ENCODE measurements around the gene WNT9A.
A peak's percentile ranks its signal among the peaks of the same experiment; 100 is the strongest.

The WNT9A gene

GRCh38 chr1:227893949-227894721 lies 53.6 kb downstream of the WNT9A start:
- H3K4me3 Mint-ChIP-seq, result no peak overlapping the region
- DNase-seq, result peak in 1 of 2 donors; percentile 6

GRCh38 chr1:227893300-227893948 lies 54.3 kb downstream of the WNT9A start:
- Mint-ChIP-seq H3K4me1 (peaks cover 23% of the 10 kb centered on the region), H3K4me3 (no peak overlapping the region), H3K27me3 (no peaks in the 10 kb centered on the region), H3K27ac (no peak overlapping the region), H3K9me3 (no peaks in the 10 kb centered on the region)
- no peak for ATAC-seq
- DNase-seq, result no peak

More at GRCh38 chr1:227893949-227894721, 53.6 kb downstream of the WNT9A start:
- ATAC-seq, result no peak
- Mint-ChIP-seq H3K27ac (no peak overlapping the region), H3K4me1 (peaks cover 28% of the 10 kb centered on the region), H3K9me3 (no peaks in the 10 kb centered on the region), H3K27me3 (no peaks in the 10 kb centered on the region)

DNA sequence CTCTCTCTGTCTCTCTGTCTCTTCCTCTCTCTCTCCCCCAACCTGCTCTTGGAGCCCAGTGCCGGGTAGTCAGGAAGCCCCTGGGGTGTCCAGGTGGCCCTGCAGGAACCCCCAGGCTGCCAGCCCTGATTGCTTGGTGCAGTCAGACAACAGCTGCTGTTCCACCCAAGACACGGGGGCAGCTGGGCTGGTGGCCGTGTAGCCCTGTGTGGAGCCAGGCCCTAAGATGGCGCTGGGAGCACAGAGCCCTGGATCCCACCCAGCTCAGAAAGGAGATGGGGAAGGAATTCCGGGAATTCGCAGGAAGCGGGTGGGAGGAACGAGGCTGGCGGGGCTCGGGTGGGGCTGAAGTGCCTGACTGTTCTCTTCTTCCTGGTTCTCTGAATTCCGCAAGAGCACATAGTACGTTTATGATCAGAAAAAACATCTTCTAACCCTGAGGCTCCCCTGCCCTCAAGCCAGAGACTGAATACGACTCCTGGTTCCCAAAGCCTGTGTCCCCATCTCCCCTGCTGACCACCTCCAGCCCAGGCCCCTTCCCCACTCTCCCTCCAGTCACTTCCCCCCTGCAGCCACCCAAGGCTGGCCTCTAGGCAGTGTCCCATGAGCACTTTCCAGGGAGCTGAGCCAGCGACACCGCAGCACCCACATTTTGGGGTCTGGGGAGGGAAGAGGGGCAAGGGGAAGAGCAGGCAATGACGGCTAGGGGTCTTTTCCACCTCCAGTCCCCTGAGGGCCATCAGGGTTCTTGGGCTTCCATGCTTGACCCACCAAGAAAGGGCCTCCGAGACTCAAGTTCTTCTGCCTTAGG lies 55.0 kb downstream of the WNT9A start:
- ATAC-seq (no peak), DNase-seq (peak in 1 of 2 donors; percentile 7)
- Mint-ChIP-seq H3K27me3 (no peaks in the 10 kb centered on the region), H3K27ac (peak overlapping the region in 1 of 2 donors; percentile 21), H3K4me3 (no peak overlapping the region), H3K9me3 (no peaks in the 10 kb centered on the region), H3K4me1 (peaks cover 20% of the 10 kb centered on the region)

- Mint-ChIP-seq H3K27ac (no peak overlapping the region), H3K27me3 (no peaks in the 10 kb centered on the region), H3K4me1 (peaks cover 19% of the 10 kb centered on the region), H3K9me3 (no peaks in the 10 kb centered on the region), H3K4me3 (no peak overlapping the region)
- no peak for ATAC-seq
- peak in 1 of 2 donors; percentile 0 for DNase-seq
Measured at GRCh38 chr1:227891955-227892488, 55.7 kb downstream of the WNT9A start.

GRCh38 chr1:227891223-227891954 lies 56.3 kb downstream of the WNT9A start:
- Mint-ChIP-seq H3K9me3 (no peaks in the 10 kb centered on the region), H3K4me3 (no peak overlapping the region), H3K27ac (no peak overlapping the region), H3K4me1 (peaks cover 23% of the 10 kb centered on the region), H3K27me3 (no peaks in the 10 kb centered on the region)
- DNase-seq (peak in 1 of 2 donors; percentile 1), ATAC-seq (no peak)

DNA sequence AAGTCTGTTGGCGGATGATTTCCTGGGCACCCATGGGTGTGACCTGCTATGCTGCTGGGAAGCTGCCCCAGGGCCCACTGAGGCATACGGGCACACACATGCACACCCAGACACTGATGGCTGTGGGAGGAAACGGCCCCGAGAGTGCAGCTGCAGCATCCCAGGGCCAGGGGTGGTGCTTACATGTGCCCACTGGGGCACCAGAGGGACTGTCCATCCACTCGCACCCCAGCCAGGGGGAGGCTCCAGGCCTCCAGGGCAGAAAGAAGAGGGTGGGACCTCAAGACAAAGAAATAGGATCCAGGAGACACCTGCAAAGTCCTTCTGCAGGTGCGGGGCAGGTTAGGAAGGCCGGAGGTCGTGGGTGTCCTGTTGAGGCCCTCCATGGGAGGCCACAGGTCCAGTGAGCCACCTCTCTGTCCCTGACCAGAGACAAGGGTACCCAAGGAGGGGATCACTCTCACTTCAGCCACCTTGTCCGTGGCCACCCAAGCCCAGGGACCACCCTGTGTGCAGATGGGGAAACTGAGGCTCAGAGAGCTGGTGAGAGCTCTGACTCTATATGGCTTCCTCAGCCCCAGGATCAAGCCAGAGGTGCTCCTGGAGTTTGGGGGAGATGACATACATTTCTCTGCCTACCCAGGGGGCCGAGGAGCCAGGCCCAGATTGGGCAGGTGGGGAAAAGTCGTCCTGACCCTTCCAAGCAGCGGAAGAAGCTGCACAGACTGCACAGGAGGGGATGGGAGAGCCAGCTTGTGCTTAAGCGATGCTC lies 57.1 kb downstream of the WNT9A start:
- DNase-seq (no peak), ATAC-seq (no peak)
- H3K27ac Mint-ChIP-seq, result no peak overlapping the region
- peaks cover 30% of the 10 kb centered on the region for H3K4me1 Mint-ChIP-seq
- no peak overlapping the region for H3K4me3 Mint-ChIP-seq
- no peaks in the 10 kb centered on the region for H3K9me3 Mint-ChIP-seq
- no peaks in the 10 kb centered on the region for H3K27me3 Mint-ChIP-seq

DNA sequence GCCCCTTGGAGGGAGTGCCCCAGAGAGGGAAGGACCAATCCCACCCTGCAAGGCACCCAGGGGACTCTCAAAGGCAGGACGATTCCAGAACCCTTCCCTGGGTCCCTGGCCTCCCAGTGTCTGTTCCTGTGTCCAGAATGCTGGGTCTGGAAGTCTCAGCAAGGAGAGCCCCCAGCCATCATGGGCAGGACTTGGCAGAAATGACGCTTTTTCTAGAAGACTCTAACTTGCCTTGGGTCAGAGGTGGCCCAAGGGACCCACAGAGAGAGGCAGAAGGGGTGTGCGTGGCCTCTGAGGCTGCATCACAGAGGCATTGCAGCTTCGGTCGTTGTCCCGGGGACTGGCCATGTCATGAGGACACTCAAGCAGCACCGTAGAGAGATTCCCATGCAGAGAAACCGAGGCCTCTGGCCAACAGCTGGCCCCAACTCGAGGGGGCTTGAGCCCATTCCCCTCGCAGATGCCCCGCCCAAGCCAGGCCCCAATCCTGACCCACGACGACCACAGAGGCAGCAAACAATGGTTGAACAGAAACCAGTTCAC lies 57.8 kb downstream of the WNT9A start:
- no peak for DNase-seq
- H3K4me1 Mint-ChIP-seq, result peaks cover 37% of the 10 kb centered on the region
- no peaks in the 10 kb centered on the region for H3K27me3 Mint-ChIP-seq
- no peaks in the 10 kb centered on the region for H3K9me3 Mint-ChIP-seq
- no peak overlapping the region for H3K27ac Mint-ChIP-seq
- H3K4me3 Mint-ChIP-seq, result no peak overlapping the region
- ATAC-seq, result no peak

- no peaks in the 10 kb centered on the region for H3K9me3 Mint-ChIP-seq
- H3K4me1 Mint-ChIP-seq, result peaks cover 44% of the 10 kb centered on the region
- DNase-seq (no peak), ATAC-seq (peak; percentile 24)
- H3K27ac Mint-ChIP-seq, result no peak overlapping the region
- H3K4me3 Mint-ChIP-seq, result no peak overlapping the region
- no peaks in the 10 kb centered on the region for H3K27me3 Mint-ChIP-seq
Measured at GRCh38 chr1:227889047-227889862, 58.5 kb downstream of the WNT9A start.

DNA sequence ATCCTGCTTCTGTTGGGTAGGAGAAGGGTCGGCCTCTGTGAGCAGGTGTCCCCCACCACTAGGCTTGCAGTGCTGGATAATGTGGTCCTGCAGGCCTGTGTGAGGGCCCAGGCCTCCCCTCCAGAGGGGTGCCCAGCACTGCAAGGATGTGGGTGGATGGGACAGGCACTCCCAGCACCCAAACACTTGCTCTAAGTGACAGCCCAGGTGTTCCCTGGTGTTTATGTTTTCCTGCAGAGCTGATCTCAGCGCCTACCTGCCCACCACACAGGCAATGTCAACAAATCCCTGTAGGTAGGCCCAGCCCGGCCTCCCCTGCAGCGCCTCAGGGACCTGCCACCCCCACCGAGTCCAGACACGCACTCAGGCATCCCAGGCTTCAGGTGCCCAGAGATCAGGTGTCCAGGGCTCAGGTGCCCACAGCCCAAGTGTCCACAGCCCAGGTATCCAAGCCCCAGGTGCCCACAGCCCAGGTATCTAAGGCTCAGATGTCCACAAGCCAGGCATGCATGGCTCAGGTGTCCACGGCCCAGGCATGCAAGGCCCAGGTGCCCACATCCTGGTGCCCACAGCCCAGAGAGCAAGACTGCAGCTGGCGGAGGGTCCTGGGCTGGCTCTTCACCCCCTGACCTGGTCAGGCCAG lies 59.2 kb downstream of the WNT9A start:
- H3K4me3 Mint-ChIP-seq, result no peak overlapping the region
- no peaks in the 10 kb centered on the region for H3K9me3 Mint-ChIP-seq

DNA sequence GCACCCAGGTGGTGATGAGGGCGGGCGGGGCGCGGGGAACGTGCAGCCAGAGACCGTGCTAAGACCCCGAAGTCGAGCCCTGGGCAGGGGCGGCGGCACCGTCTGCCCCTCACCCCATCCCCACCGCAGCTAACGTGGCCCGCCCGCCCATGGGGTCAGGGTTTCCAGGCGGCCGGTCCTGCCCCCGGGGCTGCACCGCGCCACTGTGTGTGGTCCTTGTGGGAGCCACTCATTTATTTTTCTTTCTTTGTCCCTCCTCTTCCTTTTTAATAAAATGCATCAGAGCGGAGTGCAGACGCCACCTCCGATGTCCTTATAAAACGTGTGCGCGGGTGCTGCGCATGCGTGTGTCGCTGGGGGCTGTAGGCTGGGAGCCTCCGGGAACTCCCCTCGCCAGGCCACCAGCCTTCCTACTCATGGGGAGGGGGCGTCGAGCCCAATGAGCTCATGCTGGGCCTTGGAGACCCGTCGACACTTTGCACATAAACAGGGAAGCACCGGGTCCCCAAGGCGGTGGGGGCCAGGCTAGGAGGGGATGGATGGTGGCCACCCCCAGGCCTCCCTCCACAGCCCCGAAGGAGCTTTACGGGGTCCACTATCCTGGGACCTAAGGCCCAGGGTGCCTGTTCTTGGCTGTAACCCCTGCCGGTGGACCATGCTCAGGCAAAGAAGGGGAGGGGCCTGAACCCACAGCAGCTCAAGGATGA lies 59.9 kb downstream of the WNT9A start:
- DNase-seq (no peak), ATAC-seq (no peak)
- H3K27ac Mint-ChIP-seq, result peak overlapping the region; percentile 82 to 89
- H3K4me3 Mint-ChIP-seq, result peak overlapping the region; percentile 38 to 56
- H3K4me1 Mint-ChIP-seq, result peaks cover 50% of the 10 kb centered on the region
- H3K9me3 Mint-ChIP-seq, result no peaks in the 10 kb centered on the region
- H3K27me3 Mint-ChIP-seq, result no peaks in the 10 kb centered on the region

More for the DNA sequence above, 59.2 kb downstream of the WNT9A start:
- no peak for ATAC-seq
- peak in 1 of 2 donors; percentile 0 for DNase-seq
- no peak overlapping the region for H3K27ac Mint-ChIP-seq
- H3K27me3 Mint-ChIP-seq, result no peaks in the 10 kb centered on the region
- H3K4me1 Mint-ChIP-seq, result peaks cover 50% of the 10 kb centered on the region

DNA sequence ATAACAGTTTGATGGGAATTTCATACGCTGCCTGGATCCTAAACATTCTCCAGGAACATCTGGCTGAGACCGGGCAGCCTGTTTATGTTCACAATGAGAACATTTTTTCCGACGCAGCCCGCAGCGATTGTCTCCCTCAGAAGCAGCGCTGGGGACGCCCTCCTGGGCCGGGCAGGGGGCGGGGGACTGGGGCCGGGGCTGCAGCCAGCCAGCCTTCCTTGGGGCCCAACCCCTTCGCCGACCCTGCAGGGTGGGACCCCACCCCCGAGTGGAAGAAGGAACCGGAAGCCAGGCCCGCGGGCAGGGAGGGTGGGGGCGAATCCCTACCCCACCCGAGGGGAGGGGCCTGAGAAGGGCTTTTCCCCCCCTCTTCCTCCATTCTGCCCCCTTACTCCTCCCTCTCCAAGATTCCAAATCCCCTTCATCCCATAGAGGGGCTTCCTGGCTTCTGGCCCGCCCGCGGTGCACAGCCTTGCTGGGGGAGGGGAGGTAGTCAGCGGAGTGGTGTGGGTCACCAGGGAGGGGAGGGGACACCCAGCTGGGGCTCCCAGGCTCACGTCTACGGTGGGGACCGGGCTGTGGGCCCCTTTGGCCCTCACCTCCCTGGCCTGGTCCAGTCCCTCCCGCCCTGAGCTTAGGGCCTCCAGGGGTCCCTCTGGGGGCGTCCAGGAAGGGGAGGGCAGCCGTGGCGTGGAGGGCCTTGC lies 60.6 kb downstream of the WNT9A start:
- Mint-ChIP-seq H3K4me1 (peaks cover 50% of the 10 kb centered on the region), H3K27ac (no peak overlapping the region), H3K4me3 (peak overlapping the region in 1 of 2 donors; percentile 50), H3K27me3 (no peaks in the 10 kb centered on the region), H3K9me3 (no peaks in the 10 kb centered on the region)
- peak in 1 of 2 donors; percentile 10 for DNase-seq
- peak; percentile 42 for ATAC-seq

GRCh38 chr1:227886503-227886961 lies 61.2 kb downstream of the WNT9A start:
- peak; percentile 5 for ATAC-seq
- H3K4me1 Mint-ChIP-seq, result peaks cover 50% of the 10 kb centered on the region
- H3K4me3 Mint-ChIP-seq, result peak overlapping the region in 1 of 2 donors; percentile 48
- H3K27ac Mint-ChIP-seq, result no peak overlapping the region
- H3K27me3 Mint-ChIP-seq, result no peaks in the 10 kb centered on the region
- no peaks in the 10 kb centered on the region for H3K9me3 Mint-ChIP-seq
- no peak for DNase-seq

All from stimulated activated naive CD8-positive, alpha-beta T cell treated with anti-CD3 and anti-CD28 coated beads, Interleukin-15, amount 100 ng/mL, for 72 hours (primary cell).